SH-SY5Y (cell line): ENCODE measurements around the gene PIK3C2B.

Source experiments
- GATA2 ChIP-seq: IDR thresholded peaks from 2 replicates; pipeline ENCODE4 v1.6.1; 2011; ENCODE audit warnings: mild to moderate bottlenecking, low read depth, low read length
- GATA3 ChIP-seq: IDR thresholded peaks from 2 replicates; pipeline ENCODE4 v1.6.1; 2011; ENCODE audit warnings: low read depth, mild to moderate bottlenecking, low read length, moderate library complexity

DNA sequence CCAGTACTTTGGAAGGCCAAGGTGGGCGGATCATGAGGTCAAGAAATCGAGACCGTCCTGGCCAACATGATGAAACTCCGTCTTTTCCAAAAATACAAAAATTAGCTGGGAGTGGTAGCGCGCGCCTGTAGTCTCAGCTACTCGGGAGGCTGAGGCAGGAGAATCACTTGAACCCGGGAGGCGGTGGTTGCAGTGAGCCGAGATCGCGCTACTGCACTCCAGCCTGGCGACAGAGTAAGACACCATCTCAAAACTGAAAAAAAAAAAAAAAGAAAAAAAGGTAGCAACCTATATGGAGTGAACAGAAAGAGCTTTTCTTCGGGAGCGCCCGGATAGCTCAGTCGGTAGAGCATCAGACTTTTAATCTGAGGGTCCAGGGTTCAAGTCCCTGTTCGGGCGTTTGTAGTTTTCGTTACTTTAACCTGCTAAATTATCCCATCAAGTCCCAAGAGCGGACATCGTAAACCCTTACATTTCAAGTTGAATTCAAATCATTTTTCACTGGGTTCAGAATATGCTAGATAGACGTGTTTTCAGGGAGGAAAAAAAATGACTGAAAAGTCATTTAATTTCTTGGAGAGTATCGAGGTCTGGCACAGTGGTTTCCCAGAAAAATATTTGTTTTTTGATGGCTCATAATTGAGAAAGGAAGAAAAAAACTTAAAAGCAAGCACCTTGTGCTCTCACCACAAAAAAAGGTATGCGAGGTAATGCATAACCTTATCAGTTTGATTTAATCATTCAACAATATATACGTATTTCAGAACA lies 11.8 kb upstream of the PIK3C2B start:
- TF ChIP-seq GATA2: peak; percentile 33; the same call in 1 of the 2 replicates
- TF ChIP-seq GATA3: no peak
